ENCODE data around the gene ARID1A. TPM values are rescaled to one million over a fixed set of nuclear protein-coding genes. Genes with fewer than 3 reads are reported as not detected.

ARID1A gene
- total RNA-seq, 1 experiment from 2014 or later, result 12.6 TPM

DNA sequence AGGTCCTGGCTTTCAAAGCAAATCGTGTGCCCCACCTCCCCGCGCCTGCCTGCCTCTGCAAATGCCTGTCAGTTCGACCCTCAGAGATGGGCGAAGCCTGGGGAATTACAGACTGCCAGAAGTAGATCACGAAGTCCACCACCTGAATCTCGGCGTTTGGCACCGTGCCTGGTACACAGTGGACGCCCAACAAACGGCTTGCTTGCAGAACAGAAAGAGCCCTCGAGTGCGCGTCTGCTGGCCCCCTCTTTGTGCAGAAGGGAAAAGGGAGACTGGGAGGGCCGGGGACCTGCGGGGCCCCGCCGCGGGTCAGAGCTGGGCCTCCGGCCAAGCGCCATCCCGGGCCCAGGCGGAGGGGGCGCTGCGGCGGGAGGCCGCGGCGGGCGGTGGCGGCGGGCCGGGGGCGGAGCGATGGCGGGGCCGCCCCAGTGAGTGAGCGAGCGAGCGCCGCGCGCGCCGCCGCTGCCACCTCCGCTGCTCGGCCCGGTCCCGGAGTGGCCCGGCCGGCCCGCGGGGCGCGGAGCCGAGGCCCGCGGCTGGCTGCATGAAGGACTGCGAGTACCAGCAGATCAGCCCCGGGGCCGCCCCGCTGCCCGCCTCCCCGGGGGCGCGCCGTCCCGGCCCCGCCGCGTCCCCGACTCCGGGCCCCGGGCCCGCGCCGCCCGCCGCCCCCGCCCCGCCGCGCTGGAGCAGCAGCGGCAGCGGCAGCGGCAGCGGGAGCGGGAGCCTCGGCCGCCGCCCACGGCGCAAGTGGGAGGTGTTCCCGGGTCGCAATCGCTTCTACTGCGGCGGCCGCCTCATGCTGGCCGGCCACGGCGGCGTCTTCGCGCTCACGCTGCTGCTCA lies 130.7 kb downstream of the ARID1A start, which contains the start of gene ZDHHC18:
ZDHHC18 (plus strand) TSS at position 428 of the 845 bp plus-strand sequence; CDS start at position 545, 117 bp downstream.
- peak; percentile 81 for DNase-seq (ENCODE audit: low read depth)

- no peak for DNase-seq (ENCODE audit: low read depth)
These were observed 131.3 kb downstream of the ARID1A start for GRCh38 chr1:26827106-26827604.

- DNase-seq (ENCODE audit: low read depth), result no peak
These were observed 131.8 kb downstream of the ARID1A start for GRCh38 chr1:26827663-26828062.

- DNase-seq (ENCODE audit: low read depth), result no peak
These were observed 132.7 kb downstream of the ARID1A start for GRCh38 chr1:26828411-26828991.

GRCh38 chr1:26829184-26829911 lies 133.5 kb downstream of the ARID1A start:
- no peak for DNase-seq (ENCODE audit: low read depth)

- no peak for DNase-seq (ENCODE audit: low read depth)
These were observed 135.2 kb downstream of the ARID1A start for GRCh38 chr1:26831059-26831458.

Other genes with a start within 250 kb of the ARID1A start
- gene HMGN2, start 223.6 kb upstream of the ARID1A start, total RNA-seq (2014; rRNA removed; shearing (Covaris generic)), result 662 and 765 TPM in 2 replicates
- 30.4 and 35.7 TPM in 2 replicates for gene RPS6KA1, start 166.3 kb upstream of the ARID1A start, total RNA-seq (2014; rRNA removed; shearing (Covaris generic))
- gene PIGV, start 91.9 kb downstream of the ARID1A start, total RNA-seq (2014; rRNA removed; shearing (Covaris generic)), result 7.9 and 9.0 TPM in 2 replicates
- 10.7 and 13.9 TPM in 2 replicates for gene ZDHHC18, start 130.7 kb downstream of the ARID1A start, total RNA-seq (2014; rRNA removed; shearing (Covaris generic))
- gene SFN, start 167.1 kb downstream of the ARID1A start, total RNA-seq (2014; rRNA removed; shearing (Covaris generic)), result 0.80 and 1.8 TPM in 2 replicates
- 13.3 and 16.7 TPM in 2 replicates for gene GPN2, start 194.3 kb downstream of the ARID1A start, total RNA-seq (2014; rRNA removed; shearing (Covaris generic))
- gene GPATCH3, start 204.5 kb downstream of the ARID1A start, total RNA-seq (2014; rRNA removed; shearing (Covaris generic)), result 9.2 and 9.9 TPM in 2 replicates
- gene NR0B2, start 218.0 kb downstream of the ARID1A start, total RNA-seq (2014; rRNA removed; shearing (Covaris generic)), result not detected in 2 replicates
- gene NUDC, start 225.7 kb downstream of the ARID1A start, total RNA-seq (2014; rRNA removed; shearing (Covaris generic)), result 121 and 134 TPM in 2 replicates